ENCODE results near the gene COMMD7. TPM values are rescaled to one million over a fixed set of nuclear protein-coding genes. Genes with fewer than 3 reads are reported as not detected.
"Not testable (repeated sequence)": the region's sequence is repeated elsewhere in the genome, so short reads cannot be mapped to it uniquely, and the experiment has no call there.

Gene COMMD7
- total RNA-seq, 2 donors from 2014 or later = 33.9 to 47.5 TPM

DNA sequence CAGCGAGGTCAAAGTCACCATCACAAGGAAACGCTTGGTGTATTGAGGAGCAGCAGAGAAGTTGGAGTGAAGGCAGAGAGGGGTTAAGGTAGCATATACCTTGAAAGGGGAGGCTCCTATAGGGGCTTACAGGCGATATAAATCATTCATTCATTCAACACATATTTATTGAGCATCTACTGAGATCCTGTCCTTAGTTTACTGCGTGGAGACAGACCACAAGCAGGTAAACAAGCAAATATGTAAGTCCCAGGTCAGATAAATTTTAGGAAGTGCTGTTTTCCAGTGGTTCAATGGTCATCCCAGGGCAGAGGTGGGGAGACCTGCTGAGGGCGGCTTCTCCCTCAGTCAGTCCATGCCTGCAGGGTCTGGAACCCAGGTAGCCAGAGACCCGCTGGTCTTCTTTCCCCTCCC, 18.2 kb upstream of the COMMD7 start:
- no peaks in the 10 kb centered on the region for H3K9me3 ChIP-seq (ENCODE audit: control insufficient read depth, low read length, poor library complexity, severe bottlenecking)
- ATAC-seq = no peak
- Mint-ChIP-seq H3K4me3 (peak overlapping the region; percentile 92), H3K27me3 (no peaks in the 10 kb centered on the region), H3K27ac (no peak overlapping the region), H3K4me1 (peaks cover 10% of the 10 kb centered on the region), H3K36me3 (ENCODE audit: low read depth) (no peaks in the 10 kb centered on the region)
- DNase-seq = no peak

DNA sequence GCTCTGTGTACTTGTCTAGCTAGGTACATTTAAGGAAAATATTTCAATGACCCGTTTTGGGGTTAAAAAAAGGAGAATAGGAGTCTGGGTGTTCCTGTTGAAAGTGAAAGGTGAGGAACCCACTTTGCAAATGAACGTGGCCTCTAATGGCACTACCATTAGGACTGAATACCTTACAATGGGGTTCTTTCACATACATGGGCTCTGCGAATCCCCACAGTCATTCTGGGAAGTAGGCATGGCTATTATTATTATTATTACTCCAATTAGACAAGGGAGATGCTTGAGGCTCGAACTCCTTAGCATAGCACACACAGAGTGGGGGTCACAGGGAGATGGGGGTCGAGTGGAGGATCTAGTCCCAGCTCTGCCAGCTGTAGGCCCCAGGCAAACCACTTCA, 12.9 kb upstream of the COMMD7 start:
- Mint-ChIP-seq H3K4me1 (peaks cover 7% of the 10 kb centered on the region), H3K36me3 (ENCODE audit: low read depth) (no peaks in the 10 kb centered on the region), H3K4me3 (no peak overlapping the region), H3K27ac (no peak overlapping the region), H3K27me3 (no peaks in the 10 kb centered on the region)
- ATAC-seq = no peak
- DNase-seq = no peak
- no peaks in the 10 kb centered on the region for H3K9me3 ChIP-seq (ENCODE audit: control insufficient read depth, low read length, poor library complexity, severe bottlenecking)

DNA sequence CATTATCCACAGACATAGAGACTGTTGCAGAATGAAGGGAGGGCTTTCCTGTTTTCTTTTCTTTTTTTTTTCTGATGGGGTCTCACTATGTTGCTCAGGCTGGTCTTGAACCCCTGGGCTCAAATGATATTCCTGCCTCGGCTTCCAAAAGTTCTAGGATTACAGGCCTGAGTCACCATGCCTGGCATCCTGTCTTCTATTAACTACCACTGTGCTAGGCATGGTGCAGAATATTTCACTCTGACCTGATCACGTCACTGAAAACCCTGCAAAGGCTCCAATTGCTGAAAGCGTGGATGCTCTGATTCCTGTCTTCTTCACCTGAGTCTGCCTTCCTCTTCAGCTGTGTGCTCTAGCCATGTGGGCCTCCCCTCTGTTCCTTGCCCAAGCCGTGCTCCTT, 10.5 kb upstream of the COMMD7 start:
- DNase-seq (no peak), ATAC-seq (no peak)
- peaks cover 5% of the 10 kb centered on the region for H3K4me1 Mint-ChIP-seq
- no peak overlapping the region for H3K4me3 Mint-ChIP-seq
- H3K27me3 Mint-ChIP-seq = no peaks in the 10 kb centered on the region
- no peak overlapping the region for H3K27ac Mint-ChIP-seq
- H3K36me3 Mint-ChIP-seq (ENCODE audit: low read depth) = no peaks in the 10 kb centered on the region
- no peaks in the 10 kb centered on the region for H3K9me3 ChIP-seq (ENCODE audit: control insufficient read depth, low read length, poor library complexity, severe bottlenecking)

DNA sequence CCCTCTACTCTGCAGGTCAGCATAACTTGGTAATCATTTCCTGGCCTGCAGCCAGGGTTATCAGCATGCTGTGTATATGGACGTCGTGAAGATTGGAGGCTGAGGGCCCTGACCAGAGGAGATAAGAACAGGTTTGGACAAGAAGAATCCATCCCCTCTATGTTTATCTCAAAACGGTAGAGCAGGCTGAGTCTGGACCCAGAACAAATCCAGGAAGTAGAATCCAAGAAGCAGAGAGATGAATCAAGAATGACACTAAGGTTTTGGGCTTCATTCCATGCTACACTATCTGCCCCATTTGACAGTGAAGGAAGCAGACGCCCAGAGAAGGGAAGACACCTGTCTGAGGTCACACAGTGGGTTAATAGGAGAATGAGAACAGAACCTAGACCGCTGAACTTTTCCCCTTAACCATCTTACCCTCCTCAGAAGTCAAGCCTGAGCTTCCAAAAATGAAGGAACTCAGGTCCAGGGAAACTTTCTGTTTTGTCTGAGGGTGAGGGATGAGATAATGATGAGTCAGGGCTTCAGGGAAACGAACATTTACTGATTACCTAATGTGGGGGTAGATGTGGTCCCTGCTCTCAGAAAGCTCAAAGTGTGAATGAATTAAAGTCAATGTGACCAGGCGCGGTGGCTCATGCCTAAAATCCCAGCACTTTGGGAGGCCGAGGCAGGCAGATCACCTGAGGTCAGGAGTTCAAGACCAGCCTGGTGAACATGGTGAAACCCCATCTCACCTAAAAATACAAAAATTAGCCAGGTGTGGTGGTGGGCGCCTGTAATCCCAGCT, 9.4 kb upstream of the COMMD7 start:
- Mint-ChIP-seq H3K27me3 (no peaks in the 10 kb centered on the region), H3K4me1 (peaks cover 5% of the 10 kb centered on the region), H3K4me3 (no peak overlapping the region), H3K36me3 (ENCODE audit: low read depth) (no peaks in the 10 kb centered on the region), H3K27ac (no peak overlapping the region)
- H3K9me3 ChIP-seq (ENCODE audit: control insufficient read depth, low read length, poor library complexity, severe bottlenecking) = no peaks in the 10 kb centered on the region
- DNase-seq (no peak), ATAC-seq (no peak)

DNA sequence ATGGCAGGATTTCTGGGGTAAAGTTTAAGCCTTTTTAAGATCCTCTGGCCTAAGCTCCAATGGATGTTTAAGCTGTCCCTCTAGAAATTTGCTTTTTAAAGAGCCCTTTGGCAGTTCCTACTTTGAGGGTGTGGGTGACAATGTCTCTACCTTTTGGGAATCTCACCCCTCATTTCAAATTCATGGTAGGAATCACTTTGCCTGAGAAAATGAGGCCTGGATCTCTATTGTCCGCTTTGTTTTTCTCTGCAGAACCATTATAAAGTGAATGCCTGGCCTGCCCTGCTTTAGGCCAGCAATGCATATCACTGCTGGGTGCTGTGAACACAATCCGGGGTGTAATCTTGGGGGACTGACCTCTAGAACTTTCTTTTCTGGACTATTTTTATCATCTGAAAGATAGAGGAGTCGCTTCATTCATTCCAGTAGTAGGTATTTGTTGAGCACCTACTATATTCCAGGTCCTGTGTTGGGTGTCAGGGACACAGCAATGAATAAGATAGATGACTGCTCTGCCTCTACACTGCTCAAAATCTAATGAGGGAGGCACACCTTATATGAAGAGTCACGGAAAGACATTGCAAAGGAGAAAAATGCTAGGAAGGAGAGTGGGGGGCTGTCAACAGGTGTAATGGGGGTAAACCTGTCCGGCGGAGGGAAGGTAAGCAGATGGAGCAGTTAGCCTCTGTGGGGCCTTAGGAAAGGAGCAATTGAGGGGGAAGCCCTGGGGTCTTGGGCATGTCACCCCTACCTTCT, 8.6 kb upstream of the COMMD7 start:
- no peaks in the 10 kb centered on the region for H3K27me3 Mint-ChIP-seq
- no peaks in the 10 kb centered on the region for H3K9me3 ChIP-seq (ENCODE audit: control insufficient read depth, low read length, poor library complexity, severe bottlenecking)
- no peak overlapping the region for H3K4me3 Mint-ChIP-seq
- peaks cover 5% of the 10 kb centered on the region for H3K4me1 Mint-ChIP-seq
- DNase-seq (no peak), ATAC-seq (no peak)
- no peaks in the 10 kb centered on the region for H3K36me3 Mint-ChIP-seq (ENCODE audit: low read depth)
- no peak overlapping the region for H3K27ac Mint-ChIP-seq

DNA sequence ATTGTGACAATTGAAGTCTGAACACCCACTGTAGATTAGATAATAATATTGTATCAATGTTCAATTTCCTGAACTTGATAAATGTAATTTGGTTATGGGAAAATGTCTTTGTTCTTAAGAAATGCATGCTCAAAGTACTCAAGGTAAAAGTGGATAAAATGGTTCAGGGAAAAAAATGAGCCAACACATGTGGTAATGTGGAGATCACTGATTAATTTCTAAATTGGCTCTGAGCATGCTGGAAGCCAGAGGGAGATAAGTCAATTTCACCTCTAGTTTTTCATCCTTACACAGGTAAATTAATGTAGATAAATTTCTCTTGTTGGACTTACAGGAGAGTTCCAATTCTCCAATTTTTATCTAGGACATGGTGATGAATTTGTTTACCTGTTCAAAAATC, 8.0 kb upstream of the COMMD7 start:
- Mint-ChIP-seq H3K27ac (no peak overlapping the region), H3K27me3 (no peaks in the 10 kb centered on the region), H3K36me3 (ENCODE audit: low read depth) (no peaks in the 10 kb centered on the region)

DNA sequence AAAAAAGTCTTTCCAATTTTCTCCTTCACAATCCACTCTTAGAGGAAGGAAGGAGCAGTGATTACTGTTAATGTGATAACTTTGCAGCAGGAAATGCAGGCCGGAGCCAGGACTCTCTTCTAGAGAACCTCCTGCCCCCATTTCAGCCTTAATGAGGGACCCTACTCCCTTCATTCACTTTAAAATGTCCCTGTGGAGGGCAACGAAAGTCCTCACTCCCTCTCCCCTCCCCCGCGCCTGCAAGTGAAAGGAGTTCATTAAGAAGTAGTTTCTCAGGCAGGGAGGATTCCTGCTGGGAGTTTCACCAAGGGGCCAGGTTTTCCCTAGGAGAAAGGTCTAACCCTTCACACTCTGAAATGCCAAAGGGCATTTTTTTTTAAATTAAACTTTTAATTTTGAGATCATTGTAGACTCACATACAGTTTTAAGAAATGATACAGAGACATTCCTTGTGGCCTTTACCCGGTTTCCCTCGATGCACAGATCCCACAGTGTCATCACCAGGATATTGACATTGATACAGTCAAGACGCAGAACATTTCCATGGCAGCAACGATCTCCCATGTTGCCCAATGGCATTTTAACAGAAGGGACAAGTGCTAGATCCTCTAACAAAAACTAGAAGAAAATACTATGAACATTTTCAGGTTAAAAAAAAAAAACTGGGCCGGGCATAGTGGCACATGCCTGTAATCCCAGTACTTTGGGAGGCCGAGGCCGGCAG, 6.8 kb upstream of the COMMD7 start:
- Mint-ChIP-seq H3K36me3 (ENCODE audit: low read depth) (no peaks in the 10 kb centered on the region), H3K4me3 (no peak overlapping the region), H3K27me3 (no peaks in the 10 kb centered on the region), H3K4me1 (peaks cover 5% of the 10 kb centered on the region), H3K27ac (peak overlapping the region; percentile 77)
- ATAC-seq (no peak), DNase-seq (no peak)
- H3K9me3 ChIP-seq (ENCODE audit: control insufficient read depth, low read length, poor library complexity, severe bottlenecking) = no peaks in the 10 kb centered on the region

More for the DNA sequence above, 8.0 kb upstream of the COMMD7 start:
- Mint-ChIP-seq H3K4me1 (peaks cover 5% of the 10 kb centered on the region), H3K4me3 (no peak overlapping the region)
- ATAC-seq (no peak), DNase-seq (no peak)
- no peaks in the 10 kb centered on the region for H3K9me3 ChIP-seq (ENCODE audit: control insufficient read depth, low read length, poor library complexity, severe bottlenecking)

DNA sequence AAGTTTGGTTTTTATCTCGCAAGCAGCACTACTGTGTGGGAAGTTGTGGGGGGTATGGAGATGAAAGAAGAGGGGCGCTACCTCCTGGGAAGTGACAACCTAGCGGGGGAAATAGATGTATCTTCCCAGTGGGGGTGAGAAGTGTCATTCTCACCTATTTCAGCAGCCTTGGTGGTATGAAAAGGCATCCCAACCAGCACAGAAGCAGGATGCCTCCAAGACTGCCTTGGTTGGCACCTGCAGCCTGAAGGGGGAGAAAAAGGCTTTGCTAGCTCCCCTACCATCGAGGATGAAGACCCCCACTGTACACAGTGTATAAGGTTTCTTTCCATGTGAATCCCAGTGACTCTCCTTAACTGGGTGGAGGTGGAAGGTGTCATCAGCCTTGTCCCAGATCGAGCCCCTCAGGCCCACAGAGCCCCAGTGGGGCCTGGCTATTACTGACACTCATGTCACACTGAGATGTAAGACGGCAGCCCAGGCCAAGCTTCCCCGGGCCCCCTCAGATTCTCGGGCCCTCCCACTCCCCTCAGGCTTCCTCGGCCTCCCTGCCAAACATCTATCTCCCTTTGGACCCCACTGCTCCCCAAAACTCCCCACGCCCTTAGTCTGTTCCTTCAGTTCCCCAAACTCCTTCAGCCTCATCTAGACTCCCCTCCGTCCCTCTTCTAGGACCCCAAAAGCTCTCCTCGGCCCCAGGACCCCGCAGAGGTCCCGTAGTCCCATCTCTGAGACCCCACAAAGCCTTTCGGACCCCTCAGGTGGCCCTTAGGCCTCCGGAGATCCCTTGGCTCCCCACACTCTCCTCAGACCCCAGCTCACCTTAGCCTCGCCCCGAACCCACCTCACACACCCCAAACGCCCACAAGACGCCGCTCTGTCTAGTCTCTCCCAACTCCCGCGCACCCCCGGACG, 688 bp downstream of the COMMD7 start:
- no peak for ATAC-seq
- Mint-ChIP-seq H3K4me1 (peaks cover 23% of the 10 kb centered on the region), H3K27ac (peak overlapping the region; percentile 97)

DNA sequence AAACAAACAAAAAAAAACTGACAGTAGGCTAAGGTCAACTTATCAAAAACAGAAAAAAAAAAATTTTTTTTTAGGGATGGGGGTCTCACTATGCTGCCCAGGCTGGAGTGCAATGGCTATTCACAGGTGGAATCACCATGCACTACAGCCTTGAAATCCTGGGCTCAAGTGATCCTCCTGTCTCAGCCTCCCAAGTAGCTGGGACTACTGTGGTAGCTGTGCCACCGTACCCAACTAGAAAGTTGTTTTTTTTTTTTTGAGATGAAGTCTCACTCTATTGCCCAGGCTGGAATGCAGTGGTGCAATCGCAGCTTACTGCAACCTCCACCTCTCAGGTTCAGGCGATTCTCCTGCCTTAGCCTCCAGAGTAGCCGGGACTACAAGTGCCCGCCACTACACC, 2.1 kb downstream of the COMMD7 start:
- H3K9me3 ChIP-seq (ENCODE audit: control insufficient read depth, low read length, poor library complexity, severe bottlenecking) = no peaks in the 10 kb centered on the region
- DNase-seq (no peak), ATAC-seq (no peak)
- Mint-ChIP-seq H3K36me3 (ENCODE audit: low read depth) (no peaks in the 10 kb centered on the region), H3K27ac (no peak overlapping the region), H3K27me3 (no peaks in the 10 kb centered on the region), H3K4me3 (no peak overlapping the region), H3K4me1 (peaks cover 28% of the 10 kb centered on the region)

More for the DNA sequence above, 688 bp downstream of the COMMD7 start:
- peak overlapping the region; percentile 98 for H3K4me3 Mint-ChIP-seq
- DNase-seq = no peak
- H3K27me3 Mint-ChIP-seq = no peaks in the 10 kb centered on the region
- H3K36me3 Mint-ChIP-seq (ENCODE audit: low read depth) = no peaks in the 10 kb centered on the region
- H3K9me3 ChIP-seq (ENCODE audit: control insufficient read depth, low read length, poor library complexity, severe bottlenecking) = no peaks in the 10 kb centered on the region

DNA sequence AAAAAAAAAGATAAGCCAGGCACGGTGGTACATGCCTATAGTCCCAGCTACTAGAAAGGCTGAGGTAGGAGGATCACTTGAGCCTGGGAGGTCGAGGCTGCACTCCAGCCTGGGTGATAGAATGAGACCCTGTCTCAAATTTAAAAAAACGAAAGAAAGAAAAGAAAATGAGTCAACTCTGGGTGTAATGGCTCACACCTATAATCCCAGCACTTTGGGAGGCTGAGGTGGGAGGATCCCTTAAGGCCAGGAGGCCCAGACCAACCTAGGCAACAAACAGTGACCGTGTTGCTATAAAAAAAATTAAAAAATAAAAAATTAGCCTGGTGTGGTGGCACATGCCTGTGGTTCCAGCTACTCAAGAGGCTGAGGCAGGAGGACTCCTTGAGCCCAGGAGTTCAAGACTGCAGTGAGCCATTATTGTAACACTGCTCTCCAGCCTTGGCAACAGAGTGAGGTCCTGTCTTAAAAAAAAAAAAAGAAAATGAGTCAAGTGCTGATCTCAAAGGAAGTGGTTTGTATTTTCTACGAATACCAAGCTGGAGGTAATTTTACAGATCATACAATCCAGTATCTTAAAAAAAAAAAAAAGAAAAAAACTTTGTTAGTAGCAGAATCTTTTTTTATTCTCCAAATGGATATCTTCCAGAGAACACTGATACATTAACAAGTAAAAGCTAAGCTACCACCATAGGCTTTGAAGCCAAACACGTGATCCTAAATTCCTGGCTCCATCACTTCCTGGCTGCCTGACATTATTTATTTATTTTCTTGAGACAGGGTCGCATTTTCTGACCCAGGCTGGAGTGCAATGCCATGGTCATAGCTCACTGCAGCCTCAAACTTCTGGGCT, 5.7 kb downstream of the COMMD7 start:
- Mint-ChIP-seq H3K36me3 (ENCODE audit: low read depth) (no peaks in the 10 kb centered on the region), H3K4me3 (no peak overlapping the region), H3K27ac (peak overlapping the region; percentile 83), H3K27me3 (no peaks in the 10 kb centered on the region), H3K4me1 (peaks cover 26% of the 10 kb centered on the region)
- H3K9me3 ChIP-seq (ENCODE audit: control insufficient read depth, low read length, poor library complexity, severe bottlenecking) = no peaks in the 10 kb centered on the region
- DNase-seq = peak in 1 of 3 donors; percentile 14
- ATAC-seq = peak; percentile 93

DNA sequence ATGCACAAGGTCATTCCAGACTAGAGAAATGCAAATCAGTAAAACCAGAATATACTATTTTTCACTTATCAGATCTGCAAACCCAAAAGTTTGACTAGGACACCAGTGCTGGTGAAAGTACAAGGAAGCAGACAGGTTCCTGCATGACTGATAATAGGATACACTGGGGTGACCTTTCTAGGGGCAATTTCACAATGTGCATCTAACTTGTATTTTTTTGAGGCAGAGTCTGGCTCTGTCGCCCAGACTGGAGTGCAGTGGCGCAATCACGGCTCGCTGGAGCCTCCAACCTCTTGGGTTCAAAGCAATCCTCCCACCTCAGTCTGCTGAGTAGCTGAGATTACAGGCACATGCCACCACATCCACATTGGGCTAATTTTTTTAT, 11.4 kb downstream of the COMMD7 start:
- Mint-ChIP-seq H3K36me3 (ENCODE audit: low read depth) (no peaks in the 10 kb centered on the region), H3K4me1 (peaks cover 20% of the 10 kb centered on the region), H3K27me3 (no peaks in the 10 kb centered on the region), H3K4me3 (no peak overlapping the region), H3K27ac (no peak overlapping the region)
- ATAC-seq (no peak), DNase-seq (no peak)
- no peaks in the 10 kb centered on the region for H3K9me3 ChIP-seq (ENCODE audit: control insufficient read depth, low read length, poor library complexity, severe bottlenecking)

DNA sequence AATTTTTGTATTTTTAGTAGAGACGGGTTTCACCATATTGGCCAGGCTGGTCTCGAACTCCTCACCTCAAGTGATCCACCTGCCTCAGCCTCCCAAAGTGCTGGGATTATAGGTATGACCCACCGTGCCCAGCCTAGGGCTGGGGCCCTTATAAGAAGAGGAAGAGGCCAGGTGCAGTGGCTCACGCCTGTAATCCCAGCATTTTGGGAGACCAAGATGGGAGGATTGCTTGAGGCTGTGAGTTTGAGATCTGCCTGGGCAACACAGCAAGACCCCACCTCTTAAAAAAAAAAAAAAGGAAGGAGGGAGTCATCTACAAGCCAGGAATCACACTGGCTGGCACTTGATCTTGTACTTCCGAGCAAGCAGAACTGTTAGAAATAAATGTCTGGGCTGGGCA, 13.9 kb downstream of the COMMD7 start:
- DNase-seq; H3K27me3 Mint-ChIP-seq; H3K9me3 ChIP-seq (ENCODE audit: control insufficient read depth, low read length, poor library complexity, severe bottlenecking); H3K36me3 Mint-ChIP-seq (ENCODE audit: low read depth); ATAC-seq; H3K4me3 Mint-ChIP-seq; H3K27ac Mint-ChIP-seq: not testable (repeated sequence)
- H3K4me1 Mint-ChIP-seq = peaks cover 11% of the 10 kb centered on the region

Measured in T-helper 17 cell (primary cell).